D721Med (cell line): Measurements from ENCODE around the gene PLCH2.

Experiments used
- DNase-seq: peaks from one replicate; pipeline ENCODE4 v3.0.0; 2011; ENCODE audit warnings: low spot score; ENCODE audit not compliant: insufficient read length
- FAIRE-seq: peaks from 2 replicates; lab custom pipeline; 2011; peaks lifted over from hg19 to GRCh38; lab: Jason Lieb, UNC
- TF ChIP-seq, protein P1 (sequence below): IDR thresholded peaks from 2 replicates; pipeline ENCODE4 v1.5.1; 2012; ENCODE audit warnings: mild to moderate bottlenecking, control low read depth; ENCODE audit not compliant: insufficient read depth; ENCODE audit errors: missing control alignments

Gene PLCH2

DNA sequence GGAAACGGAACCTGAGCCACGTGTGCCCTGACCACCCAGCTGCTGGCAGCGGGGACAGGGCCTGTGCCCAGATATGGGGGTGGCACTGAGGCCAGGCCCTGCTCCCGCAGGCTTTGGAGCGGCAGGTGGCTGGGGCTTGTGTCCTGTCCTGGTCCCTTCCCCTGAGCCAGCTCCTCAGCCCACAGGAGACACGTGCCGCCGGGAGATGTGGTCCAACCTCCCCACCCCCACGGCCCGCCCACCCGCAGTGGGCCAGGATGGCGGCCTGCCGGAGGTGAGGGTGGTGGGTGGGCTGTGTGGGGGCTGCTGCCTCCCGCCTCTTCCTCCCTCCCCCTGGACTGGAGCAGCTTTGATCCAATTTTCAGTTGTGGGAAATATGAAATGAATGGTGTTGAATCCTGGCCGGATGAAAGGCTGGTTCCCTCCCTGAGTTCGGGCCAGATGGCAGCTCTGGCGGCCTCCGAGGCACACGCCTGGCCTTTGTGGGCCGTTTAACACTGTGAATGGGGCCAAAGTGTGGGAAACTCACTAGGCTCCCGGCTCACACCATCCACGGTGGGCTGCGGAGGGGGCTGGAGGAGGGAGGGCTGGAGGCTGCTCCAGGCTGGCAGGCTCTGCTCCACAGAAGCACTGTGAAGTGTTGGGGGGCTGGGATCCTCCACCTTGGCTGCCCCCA is 56.5 kb downstream of the PLCH2 start:
- TF ChIP-seq, protein P1, sequence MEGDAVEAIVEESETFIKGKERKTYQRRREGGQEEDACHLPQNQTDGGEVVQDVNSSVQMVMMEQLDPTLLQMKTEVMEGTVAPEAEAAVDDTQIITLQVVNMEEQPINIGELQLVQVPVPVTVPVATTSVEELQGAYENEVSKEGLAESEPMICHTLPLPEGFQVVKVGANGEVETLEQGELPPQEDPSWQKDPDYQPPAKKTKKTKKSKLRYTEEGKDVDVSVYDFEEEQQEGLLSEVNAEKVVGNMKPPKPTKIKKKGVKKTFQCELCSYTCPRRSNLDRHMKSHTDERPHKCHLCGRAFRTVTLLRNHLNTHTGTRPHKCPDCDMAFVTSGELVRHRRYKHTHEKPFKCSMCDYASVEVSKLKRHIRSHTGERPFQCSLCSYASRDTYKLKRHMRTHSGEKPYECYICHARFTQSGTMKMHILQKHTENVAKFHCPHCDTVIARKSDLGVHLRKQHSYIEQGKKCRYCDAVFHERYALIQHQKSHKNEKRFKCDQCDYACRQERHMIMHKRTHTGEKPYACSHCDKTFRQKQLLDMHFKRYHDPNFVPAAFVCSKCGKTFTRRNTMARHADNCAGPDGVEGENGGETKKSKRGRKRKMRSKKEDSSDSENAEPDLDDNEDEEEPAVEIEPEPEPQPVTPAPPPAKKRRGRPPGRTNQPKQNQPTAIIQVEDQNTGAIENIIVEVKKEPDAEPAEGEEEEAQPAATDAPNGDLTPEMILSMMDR = no peak
- no peak for FAIRE-seq

DNA sequence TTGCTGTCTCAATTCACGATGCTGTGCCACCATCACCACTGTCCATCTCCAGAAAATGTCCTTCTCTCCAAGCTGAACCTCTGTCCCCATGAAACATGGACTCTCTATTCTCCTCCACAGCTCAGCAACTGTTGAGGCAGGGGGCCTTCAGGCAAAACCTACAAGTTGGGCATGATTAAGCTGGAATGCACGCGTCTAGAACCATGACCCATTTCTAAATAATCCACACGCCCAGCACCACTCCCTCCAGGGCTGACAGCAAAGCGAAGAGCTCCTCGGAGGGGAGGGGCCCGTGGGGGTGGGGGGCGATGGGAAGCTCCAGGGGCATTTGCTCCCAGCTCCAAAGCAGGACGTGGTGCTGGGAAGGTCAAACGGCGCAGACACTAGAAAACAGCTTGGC is 57.3 kb downstream of the PLCH2 start:
- TF ChIP-seq, protein P1 = no peak
- FAIRE-seq = no peak
- no peak for DNase-seq

More for the DNA sequence above, 56.5 kb downstream of the PLCH2 start:
- no peak for DNase-seq

DNA sequence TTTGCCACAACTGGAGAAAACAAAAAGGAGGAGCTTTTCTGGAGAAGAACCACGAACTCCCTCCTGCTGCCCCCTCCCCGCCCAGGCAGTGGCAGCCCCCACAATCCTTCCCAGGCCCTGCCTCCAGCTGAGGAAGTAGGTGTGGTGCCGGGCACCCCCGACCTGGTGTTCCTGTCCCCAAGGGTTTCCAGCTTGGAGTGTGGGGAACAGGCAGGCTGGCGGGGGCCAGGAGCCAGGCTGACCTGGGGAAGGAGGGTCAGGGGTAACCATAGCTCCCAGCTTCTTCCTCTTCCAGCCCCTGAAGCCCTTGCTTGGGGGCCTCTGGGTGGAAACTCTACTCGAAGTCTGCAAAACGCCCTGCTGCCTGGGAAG is 58.2 kb downstream of the PLCH2 start:
- DNase-seq (no peak), FAIRE-seq (no peak)
- TF ChIP-seq, protein P1 = no peak

DNA sequence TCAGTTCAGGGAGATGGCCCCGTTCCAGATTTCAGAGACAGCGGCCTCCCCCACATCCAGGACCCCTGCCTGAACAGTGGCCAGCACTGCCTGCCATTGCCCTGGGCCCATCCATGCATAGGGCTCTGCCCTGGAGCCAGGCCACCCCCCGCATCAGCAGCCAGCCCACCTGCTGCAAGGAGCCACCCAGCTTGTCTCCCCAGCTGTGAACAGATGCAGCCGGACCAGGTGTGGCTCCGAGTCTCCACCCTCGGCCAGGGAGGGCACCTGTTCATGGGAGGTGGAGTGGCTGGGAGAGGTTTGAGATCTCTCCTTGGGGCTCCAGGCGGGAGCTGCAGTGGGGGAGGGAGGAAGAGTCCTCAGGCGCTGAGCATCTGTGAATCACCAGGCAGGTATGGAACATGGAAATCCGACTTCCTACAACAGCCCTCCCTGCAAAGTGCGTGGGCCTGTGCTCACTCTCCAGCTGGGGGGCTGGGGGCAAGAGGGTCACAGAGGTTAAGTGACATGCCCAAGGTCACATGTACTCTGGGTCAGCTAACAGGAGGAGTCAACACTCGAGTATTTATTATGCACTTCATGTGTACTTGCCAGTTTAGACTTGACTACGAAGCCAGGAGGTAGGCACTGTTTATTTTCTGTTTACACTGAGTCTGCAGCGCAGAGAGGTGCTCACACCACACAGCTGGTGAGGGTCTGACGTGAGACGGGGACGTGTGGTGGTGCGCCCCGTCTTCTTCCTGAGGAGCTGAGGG is 58.8 kb downstream of the PLCH2 start:
- TF ChIP-seq, protein P1 = no peak
- DNase-seq (no peak), FAIRE-seq (no peak)

DNA sequence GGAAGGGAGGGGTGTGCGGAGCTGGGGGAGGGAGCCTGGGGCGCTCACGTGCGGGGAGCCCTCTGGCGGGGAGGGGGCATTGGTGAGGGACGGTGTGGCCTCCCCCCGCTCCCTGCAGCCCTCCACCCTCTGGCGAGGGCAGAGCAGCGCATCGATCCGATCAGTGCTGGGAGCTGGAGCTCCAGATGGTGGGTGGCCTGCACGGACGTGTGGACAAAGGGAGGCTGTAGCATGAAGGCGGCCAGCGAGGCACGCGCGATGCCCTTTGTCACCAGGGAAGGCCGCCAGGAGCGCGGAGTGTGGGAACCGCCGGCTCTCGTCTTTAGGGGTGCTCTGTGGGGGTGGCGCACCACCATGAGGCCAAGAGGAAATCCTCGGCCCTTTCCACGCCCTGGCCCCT is 59.4 kb downstream of the PLCH2 start:
- no peak for DNase-seq
- FAIRE-seq = no peak

DNA sequence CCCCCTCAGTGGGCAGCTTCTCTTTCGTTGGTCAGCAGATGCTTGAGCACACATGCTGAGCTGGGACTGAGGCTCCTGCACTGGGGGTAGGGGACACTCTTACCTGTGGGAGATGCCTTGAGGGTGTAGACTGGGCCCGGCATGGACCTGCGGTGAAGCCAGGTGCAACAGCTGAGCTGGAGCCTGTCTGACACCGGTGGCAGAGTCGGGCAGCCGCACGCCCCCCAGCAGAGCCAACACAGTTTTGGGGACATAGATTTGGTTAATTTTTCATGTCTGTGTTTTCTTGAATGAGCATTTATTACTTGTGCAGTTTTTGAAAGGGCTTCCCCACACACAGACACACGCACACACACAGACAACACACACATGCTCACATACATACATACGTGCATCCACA is 59.9 kb downstream of the PLCH2 start:
- no peak for DNase-seq
- no peak for FAIRE-seq
- TF ChIP-seq, protein P1 = no peak

More for the DNA sequence above, 59.4 kb downstream of the PLCH2 start:
- TF ChIP-seq, protein P1 = no peak

DNA sequence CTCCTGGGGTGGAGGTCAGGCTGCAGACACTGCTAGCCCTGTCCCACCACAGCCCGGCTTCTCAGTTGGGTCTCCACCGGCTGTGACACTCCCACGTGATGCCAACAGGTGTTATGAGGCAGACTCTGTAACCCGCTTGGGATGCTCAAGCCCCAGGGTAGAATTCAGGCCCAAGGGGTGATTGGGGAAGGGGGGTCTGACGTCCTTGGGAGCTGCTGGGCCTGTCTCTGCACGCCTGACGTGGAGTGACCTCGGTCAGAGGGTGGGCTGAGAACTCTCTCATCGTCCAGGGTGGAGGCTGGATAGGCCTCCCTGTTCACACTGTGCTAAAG is 61.7 kb downstream of the PLCH2 start:
- FAIRE-seq = no peak
- TF ChIP-seq, protein P1 = no peak
- no peak for DNase-seq
